ENCODE results near the gene TMEM60. TPM values are rescaled to one million over a fixed set of nuclear protein-coding genes. Genes with fewer than 3 reads are reported as not detected.
"Not testable (repeated sequence)": the region's sequence is repeated elsewhere in the genome, so short reads cannot be mapped to it uniquely, and the experiment has no call there.

The TMEM60 gene, protein sequence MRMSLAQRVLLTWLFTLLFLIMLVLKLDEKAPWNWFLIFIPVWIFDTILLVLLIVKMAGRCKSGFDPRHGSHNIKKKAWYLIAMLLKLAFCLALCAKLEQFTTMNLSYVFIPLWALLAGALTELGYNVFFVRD
- 15.2 TPM for polyA plus RNA-seq (2013, experiment 1 of 2; ENCODE audit: insufficient read length)
- 14.9 TPM for polyA plus RNA-seq (2013, experiment 2 of 2; ENCODE audit: insufficient read length)

DNA sequence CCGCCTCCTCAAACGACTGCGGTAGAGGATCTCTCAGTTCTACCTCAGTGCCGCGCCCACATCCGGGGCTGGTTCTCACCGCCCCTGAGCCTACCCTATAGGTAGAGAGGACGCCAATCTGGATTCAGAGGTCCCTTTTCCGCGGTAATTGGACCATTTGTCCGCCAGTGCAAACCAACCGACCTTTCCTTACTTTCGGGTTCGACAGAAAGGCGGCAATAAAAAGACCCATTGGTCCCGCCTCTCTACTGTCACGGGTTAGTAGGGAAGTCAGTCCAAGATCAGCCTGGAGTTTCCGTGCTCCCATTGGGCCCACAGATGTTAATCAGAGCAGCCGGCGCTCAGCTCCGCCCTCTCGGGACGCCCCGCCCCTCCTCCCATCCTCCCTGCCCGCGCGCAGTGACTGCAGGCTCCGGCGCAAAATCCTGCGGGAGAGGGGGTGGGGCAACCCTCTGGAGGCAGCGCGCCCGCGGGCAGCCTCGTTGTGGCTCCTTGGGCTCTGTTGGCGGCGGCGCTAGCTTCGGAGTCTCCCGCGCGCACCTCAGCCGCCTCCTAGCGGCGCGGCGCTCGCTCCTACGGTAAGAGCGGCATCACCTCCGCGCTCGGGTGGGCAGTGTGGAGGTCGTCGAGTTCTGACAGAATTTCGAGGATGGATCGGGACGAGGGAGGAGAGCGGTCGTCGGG, at the start of gene TMEM60, which contains the start of gene PHTF2:
Gene TMEM60 (minus strand): TSS at position 41 of the 684 bp plus-strand sequence. CDS start 4,061 bp downstream, outside the sequence.
Gene PHTF2 (plus strand): TSS at position 380 of the 684 bp plus-strand sequence.
- DNase-seq = peak; percentile 100

DNA sequence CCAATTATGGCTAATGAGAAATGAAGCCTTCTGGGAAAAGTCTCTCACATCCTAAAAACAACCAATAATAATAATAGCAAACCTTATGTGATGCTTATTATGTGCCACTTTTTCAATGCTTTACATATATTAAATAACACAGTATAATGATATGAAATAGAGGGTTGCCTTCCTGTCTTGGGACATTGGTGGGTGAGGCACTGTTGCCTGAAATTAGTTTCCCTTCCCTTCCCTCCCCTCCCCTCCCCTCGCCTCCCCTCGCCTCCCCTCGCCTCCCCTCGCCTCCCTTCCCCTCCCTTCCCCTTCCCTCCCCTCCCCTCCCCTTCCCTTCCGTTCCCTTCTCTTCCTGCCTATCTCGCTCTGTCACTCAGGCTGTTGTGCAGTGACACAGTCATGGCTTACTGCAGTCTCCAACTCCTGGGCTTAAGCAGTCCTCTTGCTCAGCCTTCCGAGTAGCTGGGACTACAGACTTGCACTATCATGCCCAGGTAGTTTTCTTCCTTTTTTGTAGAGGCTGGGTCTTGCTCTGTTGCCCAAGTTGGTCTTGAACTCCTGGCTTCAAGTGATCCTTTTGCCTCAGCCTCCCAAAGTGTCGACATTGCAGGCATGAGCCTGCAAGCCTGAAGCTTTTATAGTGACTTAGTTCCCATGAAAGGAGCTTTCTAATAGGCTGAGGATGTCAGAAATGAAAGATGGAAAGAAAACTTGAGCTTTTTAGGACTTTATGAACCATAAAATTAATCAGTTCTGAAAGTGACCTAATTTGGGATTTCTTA, 48.3 kb upstream of the TMEM60 start:
- no peak for DNase-seq

DNA sequence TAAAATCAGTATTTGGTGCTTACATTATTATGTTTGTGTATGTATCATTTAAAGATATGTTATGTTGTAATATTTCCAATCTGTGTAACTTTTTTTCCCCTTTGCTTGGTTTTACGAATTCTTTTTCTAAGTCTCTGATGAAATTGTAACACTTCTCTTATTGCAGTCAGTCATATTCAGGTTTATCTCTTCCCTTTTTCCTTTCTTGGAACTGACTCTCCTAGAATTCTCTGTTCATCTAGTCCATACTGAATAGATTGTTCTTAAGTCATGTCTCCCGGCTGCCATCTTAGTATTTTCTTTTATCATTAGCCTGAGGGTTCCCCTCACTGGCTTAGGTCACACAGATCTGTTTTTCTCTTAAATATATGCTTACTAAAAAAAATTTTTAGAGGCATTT, 45.0 kb upstream of the TMEM60 start:
- no peak for DNase-seq

DNA sequence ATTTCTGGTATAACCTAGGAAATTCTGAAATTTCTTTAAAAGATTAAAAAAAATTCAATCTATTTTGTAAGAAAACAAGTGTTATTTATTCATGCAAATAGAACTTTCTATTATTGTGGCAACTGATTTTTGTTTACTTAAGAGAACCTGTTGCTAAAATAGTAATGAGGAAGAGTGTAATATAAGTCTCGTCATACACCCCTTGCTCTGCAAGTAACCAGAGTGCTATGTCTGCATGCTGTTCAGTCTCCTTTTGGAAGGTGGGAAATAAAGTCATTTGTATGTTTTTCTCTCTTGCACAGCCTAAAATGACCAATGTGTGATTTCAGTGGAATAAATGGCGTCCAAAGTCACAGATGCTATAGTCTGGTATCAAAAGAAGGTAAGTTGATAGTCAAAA, 41.7 kb upstream of the TMEM60 start:
- DNase-seq = no peak

DNA sequence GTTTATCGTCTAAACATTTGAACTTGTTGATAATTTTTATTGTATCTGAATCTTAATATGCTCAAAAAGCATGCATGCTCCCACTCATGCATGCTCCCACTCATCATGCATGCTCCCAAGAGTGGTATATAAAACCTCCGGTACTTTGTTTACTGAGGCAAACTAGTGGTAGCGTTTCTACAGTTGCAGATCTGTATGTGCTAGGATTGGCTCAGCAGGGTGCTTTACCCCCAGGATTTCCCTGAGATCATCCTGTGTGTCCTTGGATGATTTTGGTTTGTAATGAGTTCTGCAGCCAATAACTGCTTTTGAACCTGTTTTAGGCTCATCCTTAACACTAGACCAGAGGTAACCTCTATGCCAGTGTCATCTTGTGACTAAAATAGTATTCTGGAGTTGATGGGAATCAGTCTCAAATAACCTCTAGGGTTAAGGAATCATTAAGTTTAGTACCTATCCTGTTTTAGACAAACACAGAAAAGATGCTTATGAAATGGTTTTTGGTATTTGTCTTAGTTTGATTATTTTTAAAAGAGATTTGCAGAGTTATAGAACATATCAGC, 40.8 kb upstream of the TMEM60 start:
- DNase-seq = no peak

DNA sequence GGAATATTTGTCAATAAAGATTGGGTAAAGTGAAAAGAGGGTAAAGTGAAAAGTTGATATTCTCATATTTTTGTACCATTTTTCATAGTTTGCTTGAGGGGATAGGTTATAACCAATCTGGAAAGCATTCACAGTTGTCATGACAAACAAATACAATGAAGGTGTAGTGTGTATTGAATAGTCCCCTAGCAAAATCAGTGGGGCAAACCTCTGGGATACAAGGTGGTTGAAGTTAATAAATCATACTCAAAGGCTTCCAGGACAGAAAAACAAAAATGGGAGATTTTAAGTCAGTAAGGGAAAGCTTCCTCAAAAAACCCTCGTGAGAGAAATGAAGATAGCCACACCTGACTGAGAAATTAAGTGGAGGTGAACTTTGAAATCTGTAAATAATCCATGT, 39.7 kb upstream of the TMEM60 start:
- no peak for DNase-seq

DNA sequence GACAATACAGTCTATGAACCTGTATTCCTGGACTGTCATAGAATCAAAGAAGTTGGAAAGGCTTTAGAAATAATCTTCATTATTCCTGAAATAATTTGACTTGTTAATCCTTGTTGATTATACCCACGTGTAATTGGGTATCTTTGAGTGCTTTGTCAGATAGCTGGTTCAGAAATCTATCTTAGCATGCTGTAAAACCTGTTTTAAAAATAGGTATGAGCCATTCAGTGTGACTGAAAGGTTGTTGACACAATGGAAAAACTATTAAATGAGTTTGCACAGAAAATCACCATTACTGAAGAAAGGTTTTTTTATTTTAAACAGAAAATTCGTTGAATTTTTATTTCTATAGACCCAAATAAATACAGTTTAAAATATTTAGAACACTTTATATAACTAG, 39.0 kb upstream of the TMEM60 start:
- DNase-seq = no peak

DNA sequence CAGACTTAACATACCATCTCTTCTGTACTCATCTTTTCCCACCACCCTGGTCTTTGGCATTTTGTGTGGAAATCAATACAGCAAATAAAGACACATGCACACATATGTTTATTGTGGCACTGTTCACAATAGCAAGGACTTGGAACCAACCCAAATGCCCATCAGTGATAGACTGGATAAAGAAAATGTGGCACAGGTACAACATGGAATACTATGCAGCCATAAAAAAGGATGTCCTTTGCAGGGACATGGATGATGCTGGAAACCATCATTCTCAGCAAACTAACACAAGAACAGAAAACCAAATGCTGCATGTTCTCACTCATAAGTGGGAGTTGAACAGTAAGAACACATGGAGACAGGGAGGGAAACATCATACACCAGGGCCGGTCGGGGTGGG, 38.2 kb upstream of the TMEM60 start:
- not testable (repeated sequence) for DNase-seq

DNA sequence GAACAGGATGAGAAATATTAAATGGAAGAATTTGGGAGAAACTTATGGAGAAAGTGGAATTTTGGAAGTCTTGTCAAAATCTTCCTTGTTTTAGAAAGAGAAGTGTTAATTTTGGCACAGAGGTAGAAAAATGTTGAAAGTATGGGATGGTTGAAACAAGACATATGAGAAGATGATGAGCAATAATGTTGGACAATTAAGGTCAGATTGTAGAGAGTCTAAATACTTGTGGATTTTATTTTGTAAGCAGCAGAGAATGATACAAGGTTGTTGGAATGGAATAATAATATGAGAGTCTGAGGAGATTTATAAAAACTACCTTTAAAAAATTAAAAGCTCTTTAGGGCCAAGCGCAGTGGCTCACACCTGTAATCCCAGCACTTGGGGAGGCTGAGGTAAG, 34.9 kb upstream of the TMEM60 start:
- peak; percentile 3 for DNase-seq

DNA sequence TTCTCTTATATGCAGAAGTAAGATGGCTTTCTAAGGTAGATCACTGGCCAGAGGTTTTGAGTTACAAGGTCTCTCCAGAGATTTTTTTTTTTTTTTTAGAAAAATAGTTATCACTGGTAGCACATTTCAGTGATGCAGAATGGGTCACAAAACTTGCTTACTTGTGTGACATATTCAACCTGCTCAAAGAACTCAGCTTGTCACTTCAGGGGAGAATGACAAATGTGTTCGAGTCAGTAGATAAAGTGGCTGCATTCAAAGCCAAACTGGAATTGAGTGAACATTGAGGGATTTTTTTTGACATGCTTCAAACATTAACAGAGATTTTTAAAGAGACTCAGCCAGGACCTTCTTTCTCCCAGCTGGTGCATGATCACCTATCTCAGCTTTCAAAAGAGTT, 33.7 kb upstream of the TMEM60 start:
- DNase-seq = no peak

DNA sequence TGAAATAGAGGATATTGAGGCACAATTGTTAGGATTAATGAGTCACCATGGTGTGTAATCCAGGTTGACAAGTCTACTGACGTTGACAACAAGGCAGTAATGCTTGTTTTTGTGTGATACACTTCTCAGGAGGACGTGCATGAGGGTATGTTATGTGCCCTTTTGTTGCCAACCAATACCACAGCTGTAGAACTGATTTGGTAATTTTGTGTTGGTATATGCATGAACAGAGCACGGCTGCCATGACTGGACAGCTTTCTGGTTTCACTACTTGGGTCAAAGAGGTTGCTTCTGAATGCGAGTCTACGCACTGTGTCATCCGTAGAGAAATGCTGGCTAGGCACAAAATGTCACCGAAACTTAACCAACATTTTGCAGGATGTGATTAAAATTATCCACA, 33.2 kb upstream of the TMEM60 start:
- no peak for DNase-seq

DNA sequence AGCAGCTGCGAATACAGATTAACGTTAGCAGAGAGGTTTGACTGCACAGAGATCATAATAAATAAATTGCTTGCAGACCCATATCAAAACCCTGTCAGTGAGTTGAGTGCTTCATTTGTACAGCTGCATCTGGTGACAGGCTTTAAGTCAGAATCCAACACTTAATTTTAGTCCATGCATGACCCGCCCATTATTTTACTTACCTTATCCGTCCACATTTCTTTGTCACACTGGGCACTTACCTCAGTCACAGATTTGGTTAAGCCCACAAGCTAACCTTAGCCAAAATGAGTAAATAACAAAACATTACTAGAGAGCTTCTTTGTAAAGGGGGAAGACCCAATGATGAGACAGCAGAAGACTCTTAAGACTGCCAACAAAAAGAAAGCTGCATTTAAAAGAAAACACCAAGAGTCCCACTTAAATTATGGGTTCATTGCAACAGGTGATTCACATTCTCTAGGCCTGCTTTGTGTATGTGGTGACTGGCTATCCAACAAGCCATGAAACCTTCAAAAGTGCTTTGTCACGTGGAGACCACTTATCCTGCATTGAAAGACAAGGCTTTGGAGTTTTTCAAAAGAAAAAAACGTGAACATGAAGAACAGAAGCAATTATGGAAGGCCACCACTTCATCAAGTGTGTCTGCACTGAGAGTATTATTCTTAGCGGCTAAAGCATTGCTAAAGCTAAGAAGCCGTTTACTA, 32.6 kb upstream of the TMEM60 start:
- DNase-seq = no peak

DNA sequence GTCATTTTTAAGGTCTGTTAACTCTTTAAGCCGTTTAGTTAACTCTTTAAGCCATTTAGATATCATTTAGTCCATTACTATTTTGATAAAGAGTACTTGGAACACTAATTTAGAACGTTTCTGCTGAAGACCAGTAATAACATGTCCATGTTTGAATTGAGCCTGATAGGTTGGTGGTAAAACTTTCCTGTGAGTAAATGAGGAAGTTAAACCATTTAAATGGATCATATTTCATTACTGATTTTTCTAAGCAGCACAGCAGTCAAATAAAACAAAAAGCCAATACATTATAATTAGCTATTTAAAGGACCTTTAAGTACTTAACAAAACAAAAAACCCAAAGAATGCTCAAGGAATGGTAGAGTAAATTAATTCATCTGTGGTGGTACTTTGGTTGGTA, 29.8 kb upstream of the TMEM60 start:
- no peak for DNase-seq

DNA sequence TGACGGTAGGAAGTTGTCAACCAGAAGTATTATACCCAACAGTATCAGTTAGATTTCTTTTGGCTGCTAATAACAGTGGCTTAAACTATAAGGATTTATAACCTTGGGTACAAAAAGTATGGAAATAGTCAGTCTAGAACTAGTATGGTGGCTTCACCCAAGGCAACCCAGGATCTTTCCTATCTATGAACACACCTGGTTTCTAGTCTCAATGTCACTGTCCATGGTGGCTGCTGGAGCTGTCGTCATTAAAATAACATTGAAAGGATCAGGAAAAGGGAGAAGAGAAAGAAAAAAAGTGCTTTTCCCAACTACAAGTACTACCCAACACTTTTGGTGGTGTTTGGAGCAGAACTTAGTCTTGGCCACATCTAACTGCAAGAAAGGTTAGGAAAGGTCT, 28.1 kb upstream of the TMEM60 start:
- DNase-seq = no peak

DNA sequence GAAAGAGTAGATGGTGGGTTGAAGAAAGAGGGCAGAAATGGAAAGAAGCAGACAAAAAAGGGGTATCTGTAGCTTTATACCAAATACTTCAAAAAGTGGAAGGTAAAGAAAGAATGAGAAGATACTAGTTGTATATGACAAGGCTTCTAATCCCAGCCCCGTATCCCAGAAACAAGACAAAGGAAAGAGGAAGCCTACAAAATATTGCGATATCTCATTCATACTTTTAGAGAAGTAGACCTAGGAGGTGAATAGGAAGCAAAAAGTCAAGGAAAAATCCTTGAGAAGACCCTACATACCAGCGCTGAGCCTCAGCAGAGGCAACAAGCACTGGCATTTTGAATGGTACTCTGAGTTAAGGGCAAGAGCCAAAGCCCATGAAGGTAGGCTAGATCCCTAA, 26.9 kb upstream of the TMEM60 start:
- DNase-seq = no peak

DNA sequence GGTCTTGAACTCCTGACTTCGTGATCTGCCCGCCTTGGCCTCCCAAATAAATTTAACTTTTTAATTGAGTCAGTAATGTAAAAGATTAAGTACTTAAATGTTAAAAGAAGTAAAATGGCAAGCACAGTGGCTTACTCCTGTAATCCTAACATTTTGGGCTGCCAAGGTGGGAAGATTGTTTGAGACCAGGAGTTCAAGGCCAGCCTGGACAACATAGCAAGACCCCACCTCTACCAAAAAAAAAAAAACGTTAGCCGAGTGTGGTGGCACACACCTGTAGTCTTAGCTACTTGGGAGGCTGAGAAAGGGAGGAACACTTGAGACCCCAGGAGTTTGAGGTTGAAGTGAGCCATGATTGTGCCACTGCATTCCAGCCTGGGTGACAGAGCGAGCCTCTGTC, 26.4 kb upstream of the TMEM60 start:
- DNase-seq = no peak

DNA sequence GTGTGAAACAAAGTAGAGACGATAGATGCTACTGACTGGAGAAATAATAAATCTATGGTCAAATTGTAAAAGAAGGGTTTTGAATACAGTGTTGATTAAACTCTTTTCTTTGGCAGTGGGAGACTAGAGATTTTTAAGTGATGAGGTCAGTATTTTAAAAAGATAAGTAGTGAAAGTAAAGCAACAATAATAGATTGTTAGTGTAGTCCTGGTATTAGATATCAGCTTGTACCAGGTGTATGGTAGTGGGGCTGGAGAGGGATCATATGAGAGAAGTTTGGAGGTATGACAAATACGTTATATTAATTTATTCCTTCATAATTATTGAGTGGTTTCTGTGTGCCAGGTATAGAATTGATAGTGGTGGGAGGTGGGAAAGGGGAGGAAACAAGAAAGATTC, 25.6 kb upstream of the TMEM60 start:
- DNase-seq = no peak

DNA sequence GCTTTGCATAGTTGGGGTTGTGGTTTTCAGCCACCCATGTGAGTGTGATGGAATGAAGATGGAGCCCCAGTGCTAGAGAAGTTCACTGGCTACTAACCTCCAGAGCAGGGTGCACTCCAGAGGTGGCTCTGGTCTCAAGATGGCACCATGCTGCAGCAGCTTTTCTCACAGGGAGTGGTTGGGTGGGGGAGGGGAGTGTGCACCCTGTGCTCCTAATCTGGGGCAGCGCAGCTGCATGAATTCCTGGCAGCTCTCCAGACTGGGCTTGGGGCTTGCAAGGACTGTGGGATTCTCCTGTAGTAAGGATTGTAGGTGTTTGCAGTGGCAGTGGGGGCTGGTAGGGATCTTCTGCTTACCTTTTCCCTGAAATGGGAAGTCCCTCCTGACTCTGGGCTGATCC, 24.0 kb upstream of the TMEM60 start:
- no peak for DNase-seq

DNA sequence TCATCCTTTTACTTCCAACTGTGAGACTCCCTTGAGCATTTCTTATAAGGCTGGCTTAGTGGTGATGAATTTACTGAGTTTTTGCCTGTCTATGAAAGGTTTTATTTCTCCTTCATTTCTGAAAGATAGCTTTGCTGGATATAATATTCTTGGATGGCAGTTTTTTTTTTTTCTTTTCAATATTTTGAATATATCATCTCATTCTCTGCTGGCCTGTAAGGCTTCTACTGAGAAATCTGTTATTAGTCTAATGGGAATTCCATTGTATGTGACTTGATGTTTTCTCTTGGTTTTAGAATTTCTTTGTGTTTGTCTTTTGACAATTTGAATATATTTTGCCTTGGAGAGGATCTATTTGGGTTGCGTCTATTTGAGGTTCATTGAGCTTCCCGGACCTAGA, 22.7 kb upstream of the TMEM60 start:
- DNase-seq = no peak

DNA sequence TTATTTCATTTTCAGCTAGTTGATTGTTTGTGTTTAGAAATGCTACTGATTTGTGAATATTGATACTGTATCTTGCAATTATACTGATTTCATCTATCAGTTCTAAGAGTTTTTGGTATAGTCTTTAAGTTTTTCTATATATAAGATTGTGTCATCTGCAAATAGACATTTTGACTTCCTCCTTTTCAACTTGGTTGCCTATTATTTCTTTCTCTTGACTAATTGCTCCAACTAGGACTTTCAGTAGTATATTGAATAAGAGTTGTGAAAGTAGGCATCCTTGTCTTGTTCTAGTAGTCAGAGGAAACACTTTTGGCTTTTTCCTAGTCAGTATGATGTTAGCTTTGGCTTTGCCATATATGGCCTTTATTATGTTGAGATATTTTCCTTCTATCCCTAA, 20.8 kb upstream of the TMEM60 start:
- no peak for DNase-seq

DNA sequence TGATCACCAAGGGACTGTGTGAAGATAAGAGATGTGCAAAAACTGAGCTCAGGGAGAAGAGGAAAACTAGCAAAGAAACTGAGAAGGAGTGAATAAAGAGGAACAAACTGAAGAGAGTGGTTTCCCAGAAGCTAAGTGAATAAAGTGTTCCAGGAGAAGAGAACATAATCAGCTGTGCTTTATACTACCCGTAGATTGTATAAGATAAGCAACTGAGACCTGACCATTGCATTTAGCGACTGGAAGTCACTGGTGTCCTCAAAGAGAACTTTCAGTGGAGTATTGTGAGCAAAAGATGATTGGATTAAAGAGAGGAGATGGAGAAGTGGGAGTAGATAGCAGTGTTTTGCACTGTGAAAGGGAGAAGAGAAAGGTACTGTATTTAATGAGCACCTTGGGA, 14.9 kb upstream of the TMEM60 start:
- no peak for DNase-seq

DNA sequence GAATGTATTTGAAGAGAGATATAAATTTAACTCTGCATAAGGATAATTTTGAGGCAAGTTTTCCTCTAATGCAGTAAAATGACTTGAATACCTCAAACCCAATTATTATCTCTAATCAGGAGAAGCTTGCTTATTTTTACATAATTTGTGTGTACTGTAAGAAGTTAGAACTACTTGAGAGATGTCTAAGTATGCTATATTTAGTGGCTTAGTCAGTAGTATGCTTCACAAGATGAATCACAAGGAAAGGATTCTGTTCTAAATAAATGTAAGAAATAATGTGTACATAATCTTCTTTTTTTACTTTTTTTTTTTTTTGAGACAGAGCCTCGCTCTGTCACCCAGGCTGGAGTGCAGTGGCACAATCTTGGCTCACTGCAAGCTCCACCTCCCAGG, 14.1 kb upstream of the TMEM60 start:
- peak; percentile 75 for DNase-seq

Measured in fibroblast of skin of abdomen (primary cell).